HL-60 (cell line): ENCODE results near the gene RNLS.

Experiments used
- GABPA ChIP-seq: IDR thresholded peaks from 2 replicates; pipeline ENCODE4 v1.6.1; 2012; ENCODE audit warnings: low read depth
- POLR2AphosphoS5 ChIP-seq: IDR thresholded peaks from 2 replicates; pipeline ENCODE4 v1.6.1; 2012; ENCODE audit warnings: low read depth
- SPI1 ChIP-seq: IDR thresholded peaks from 2 replicates; pipeline ENCODE4 v1.6.1; 2012; ENCODE audit warnings: low read depth, mild to moderate bottlenecking, borderline replicate concordance
- TF ChIP-seq, protein P1 (sequence below): IDR thresholded peaks from one replicate; pipeline ENCODE4 v1.5.1; 2011; ENCODE audit warnings: low read length, control low read depth, inconsistent platforms; ENCODE audit not compliant: insufficient read depth
- TF ChIP-seq, protein P2 (sequence below): IDR thresholded peaks from 2 replicates; pipeline ENCODE4 v1.6.1; 2012; ENCODE audit warnings: low read depth; ENCODE audit not compliant: insufficient replicate concordance

DNA sequence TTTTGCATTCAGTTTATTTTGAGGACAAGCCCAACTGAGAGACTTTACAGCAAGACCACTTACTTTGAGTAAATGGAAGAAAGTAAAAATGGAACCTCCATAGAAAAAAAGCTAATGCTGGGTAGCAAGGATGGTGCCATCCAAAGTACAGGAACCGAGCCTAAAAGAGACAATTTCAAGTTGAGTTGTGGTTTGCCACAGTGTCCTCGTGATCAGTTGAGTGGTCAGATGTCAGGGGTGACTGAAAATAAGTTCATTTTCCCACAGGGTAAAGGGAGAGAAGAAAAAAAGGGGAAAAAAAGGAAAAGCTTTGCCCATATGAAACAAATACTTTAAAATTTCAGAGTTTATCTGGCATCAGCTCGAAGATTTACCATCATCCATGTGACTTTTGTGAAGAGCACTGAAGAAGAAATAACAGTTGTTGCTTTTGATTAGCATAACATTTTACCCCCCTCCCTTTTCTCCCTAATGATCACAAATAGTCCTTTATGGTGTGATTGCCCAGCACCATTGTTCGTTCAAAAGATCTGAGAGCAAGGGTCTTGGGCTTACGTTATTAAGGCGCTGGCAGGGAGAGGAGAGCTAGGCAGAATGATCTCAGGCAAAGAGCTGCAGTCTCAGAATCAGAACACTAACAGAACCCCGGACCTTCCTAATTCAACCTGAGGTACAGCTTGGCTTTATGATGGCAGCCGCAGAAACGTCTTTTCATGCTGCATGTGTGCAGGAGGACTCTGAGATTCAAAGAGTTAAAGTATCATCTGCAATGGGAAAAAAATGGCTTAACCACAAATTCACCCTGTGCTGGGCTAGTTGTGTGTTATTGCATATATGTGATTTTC is 338.1 kb downstream of the RNLS start:
- TF ChIP-seq, protein P1, sequence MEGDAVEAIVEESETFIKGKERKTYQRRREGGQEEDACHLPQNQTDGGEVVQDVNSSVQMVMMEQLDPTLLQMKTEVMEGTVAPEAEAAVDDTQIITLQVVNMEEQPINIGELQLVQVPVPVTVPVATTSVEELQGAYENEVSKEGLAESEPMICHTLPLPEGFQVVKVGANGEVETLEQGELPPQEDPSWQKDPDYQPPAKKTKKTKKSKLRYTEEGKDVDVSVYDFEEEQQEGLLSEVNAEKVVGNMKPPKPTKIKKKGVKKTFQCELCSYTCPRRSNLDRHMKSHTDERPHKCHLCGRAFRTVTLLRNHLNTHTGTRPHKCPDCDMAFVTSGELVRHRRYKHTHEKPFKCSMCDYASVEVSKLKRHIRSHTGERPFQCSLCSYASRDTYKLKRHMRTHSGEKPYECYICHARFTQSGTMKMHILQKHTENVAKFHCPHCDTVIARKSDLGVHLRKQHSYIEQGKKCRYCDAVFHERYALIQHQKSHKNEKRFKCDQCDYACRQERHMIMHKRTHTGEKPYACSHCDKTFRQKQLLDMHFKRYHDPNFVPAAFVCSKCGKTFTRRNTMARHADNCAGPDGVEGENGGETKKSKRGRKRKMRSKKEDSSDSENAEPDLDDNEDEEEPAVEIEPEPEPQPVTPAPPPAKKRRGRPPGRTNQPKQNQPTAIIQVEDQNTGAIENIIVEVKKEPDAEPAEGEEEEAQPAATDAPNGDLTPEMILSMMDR, result no peak
- no peak for TF ChIP-seq POLR2AphosphoS5
- TF ChIP-seq, protein P2, sequence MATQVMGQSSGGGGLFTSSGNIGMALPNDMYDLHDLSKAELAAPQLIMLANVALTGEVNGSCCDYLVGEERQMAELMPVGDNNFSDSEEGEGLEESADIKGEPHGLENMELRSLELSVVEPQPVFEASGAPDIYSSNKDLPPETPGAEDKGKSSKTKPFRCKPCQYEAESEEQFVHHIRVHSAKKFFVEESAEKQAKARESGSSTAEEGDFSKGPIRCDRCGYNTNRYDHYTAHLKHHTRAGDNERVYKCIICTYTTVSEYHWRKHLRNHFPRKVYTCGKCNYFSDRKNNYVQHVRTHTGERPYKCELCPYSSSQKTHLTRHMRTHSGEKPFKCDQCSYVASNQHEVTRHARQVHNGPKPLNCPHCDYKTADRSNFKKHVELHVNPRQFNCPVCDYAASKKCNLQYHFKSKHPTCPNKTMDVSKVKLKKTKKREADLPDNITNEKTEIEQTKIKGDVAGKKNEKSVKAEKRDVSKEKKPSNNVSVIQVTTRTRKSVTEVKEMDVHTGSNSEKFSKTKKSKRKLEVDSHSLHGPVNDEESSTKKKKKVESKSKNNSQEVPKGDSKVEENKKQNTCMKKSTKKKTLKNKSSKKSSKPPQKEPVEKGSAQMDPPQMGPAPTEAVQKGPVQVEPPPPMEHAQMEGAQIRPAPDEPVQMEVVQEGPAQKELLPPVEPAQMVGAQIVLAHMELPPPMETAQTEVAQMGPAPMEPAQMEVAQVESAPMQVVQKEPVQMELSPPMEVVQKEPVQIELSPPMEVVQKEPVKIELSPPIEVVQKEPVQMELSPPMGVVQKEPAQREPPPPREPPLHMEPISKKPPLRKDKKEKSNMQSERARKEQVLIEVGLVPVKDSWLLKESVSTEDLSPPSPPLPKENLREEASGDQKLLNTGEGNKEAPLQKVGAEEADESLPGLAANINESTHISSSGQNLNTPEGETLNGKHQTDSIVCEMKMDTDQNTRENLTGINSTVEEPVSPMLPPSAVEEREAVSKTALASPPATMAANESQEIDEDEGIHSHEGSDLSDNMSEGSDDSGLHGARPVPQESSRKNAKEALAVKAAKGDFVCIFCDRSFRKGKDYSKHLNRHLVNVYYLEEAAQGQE, result no peak
- TF ChIP-seq GABPA, result no peak
- no peak for TF ChIP-seq SPI1
